UCSD-AML1 (cell line): Measurements from ENCODE around the gene LMX1A.

Source experiments
- DNase-seq: peaks from one replicate; lab custom pipeline; 2025; ENCODE audit not compliant: unreplicated experiment; lab: John Stamatoyannopoulos, UW

Gene LMX1A

DNA sequence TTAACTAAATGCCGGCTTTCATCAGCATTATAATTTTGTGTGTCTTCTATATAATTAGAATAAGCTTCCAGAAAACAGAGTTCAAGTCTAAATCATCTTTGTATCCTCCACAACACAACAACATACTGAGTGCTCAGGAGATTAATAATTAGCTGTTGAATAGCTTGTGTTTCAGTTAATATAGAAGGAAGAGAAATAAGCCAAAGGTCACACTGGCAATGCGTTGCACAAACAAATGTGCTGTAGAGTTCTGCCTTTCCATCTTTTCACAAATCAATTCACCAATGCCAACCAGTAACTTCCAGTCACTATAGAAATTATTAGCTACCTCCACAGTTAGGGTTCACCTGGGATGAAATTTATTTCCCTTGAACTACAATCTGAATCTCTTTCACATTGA, 132.0 kb downstream of the LMX1A start:
- DNase-seq, result no peak

DNA sequence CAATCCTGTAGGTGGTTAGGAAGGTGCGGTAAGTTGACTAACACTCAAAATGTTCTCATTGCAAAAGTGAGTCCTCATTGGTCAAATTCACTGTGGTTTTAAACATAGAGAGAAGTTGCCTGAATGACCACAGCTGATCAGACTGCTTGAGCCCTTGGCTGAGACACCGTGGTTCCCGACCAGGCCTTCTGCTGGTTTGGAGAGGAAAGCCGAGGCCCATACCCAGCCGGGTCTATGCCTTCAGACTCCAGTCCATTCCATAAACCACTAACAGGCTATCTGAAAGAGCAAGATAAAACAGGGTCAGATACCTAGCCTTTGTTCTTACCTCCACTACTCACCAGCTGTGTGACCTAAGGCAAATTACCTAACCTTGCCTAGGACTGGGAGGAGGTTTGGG, 133.9 kb downstream of the LMX1A start:
- no peak for DNase-seq

DNA sequence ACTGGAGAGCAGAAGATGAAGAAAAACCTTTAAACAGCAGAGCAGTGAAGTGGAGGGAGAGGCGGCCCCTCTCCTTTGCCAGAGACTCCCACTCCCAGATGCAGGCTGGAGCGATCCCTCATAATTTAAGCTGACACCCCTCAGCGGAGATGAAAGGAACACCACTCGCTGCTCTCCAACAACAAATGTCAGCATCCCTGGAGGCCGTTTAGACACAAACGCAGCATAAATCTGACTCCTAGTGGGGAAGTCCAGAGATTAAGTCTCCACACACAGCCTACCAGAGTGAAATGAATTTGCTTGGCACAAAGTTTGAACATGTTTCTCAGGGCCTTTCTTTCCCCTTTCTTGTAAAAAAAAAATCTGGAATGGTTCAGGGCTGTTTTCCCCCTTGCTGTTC, 137.8 kb downstream of the LMX1A start:
- DNase-seq, result no peak

DNA sequence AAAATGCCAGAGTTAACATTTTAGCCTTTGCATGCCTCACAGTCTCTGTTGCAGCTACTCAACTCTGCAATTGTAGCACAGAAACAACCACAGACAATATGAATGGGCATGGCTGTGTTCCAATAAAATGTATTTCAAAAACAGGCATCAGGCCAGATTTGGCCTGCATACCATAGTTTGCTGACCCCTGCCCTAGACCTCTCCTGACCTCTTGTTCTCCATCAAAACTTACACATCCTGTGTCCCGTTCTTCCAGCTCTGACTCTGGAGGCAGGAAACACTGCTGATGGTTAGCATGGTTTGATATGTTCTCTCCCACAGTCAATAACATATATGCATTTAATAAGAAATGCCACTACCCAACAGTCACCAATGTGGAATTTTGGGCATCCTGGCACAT, 138.6 kb downstream of the LMX1A start:
- no peak for DNase-seq

DNA sequence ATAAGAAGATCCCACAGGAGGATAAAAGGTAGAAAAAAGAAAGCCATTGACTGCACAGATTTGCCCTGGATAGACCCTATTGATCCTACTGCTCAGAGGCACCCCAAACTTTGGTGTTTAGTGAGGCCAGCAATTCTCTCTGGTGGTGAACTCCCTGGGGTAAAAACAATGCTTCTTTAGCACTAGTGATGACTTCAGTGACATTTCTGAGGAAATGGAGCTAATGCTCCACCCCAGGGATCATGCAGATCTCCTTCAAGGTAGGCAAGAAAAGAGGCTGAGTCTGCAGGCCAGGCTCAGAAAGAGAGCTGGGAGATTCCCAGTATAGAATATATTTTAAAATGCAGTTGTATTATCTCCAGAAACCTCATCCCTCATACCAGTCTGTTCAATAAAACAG, 140.3 kb downstream of the LMX1A start:
- no peak for DNase-seq

DNA sequence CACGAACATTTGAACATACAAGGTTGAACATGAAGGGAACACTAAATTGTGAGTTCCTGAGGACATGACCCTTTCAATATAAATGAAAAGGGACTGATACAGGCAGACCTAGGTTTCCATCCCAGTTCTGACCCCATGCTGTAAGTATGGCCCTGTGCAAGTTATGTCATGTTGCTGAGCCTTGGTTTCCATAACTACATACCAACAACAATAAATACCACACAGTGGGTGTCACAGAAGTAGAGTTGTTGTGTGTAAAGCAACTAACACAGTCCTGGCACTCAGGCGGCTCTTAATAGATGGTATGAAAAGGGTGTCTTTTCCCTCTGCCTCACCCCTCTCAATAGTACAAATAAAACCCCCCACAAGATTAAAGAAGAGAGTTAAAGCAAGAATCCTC, 140.8 kb downstream of the LMX1A start:
- DNase-seq, result no peak

DNA sequence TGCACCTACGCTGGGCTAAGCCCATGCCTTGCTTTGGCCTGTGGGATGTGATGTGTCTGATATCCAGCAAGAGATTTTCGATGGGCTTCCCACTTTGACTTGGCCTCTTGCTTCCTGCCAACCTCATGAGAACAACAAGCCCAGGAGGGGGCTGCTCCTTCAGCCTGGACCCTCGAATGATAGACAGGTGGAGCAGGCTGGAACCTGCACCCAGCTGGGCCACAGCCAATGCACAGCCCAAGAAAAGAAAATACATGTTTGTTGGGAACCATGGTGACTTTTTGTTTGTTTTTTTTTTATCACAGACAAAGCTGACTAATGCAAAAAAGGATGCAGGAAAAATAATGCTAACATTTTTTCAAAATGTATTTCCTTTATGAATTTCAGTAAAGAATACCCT, 144.3 kb downstream of the LMX1A start:
- DNase-seq, result no peak

DNA sequence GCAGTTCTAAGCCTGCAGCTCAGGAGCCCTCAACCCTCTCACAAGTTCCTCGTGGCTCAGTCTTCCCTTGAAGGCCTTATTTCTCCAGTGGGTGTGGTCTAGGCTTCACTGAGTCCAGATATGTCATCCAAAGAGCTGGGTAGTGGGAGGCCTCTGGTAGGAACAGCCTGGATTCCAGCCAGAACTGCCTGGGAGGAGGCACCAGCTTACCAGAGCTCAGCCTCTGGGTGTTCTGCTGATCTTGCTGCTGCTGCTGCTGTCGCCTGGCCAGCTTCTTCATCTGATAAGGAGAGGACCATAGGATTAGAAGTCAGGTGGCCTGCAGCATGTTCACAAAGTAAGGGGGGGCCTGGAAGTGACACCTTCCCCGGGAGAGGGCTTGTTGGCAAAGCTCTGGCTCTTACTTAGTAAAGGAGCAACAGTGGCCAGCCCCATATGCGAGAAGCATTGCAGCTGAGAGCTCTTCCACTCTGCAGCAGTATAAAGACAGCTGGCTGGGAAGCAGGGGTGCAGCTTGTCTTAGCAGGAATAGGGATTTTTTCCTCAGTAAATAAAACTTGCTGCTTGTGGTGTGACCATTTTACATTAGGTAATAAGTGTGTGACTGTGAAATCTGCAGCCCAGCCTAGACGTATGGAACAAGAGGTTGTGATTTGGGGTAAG, 148.5 kb downstream of the LMX1A start:
- DNase-seq, result no peak

DNA sequence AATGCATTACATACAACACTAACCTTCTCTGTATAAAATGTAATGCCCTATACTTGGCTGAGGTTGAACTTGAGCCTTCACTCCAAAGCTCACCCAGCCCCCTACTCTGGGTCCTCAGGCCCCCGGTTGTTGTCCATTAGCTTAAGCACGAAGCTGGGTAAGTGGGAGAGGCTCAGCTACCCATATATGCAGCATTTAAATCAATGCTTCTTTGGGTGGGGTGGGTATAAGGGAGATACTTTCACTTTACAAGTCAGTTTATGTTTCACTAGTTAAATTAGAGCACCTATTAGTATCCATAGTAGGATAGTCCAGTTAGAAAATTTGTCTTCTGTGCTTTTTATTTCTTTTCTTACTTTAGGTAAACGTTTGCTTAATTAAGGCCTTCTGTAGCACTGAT, 151.4 kb downstream of the LMX1A start:
- no peak for DNase-seq

DNA sequence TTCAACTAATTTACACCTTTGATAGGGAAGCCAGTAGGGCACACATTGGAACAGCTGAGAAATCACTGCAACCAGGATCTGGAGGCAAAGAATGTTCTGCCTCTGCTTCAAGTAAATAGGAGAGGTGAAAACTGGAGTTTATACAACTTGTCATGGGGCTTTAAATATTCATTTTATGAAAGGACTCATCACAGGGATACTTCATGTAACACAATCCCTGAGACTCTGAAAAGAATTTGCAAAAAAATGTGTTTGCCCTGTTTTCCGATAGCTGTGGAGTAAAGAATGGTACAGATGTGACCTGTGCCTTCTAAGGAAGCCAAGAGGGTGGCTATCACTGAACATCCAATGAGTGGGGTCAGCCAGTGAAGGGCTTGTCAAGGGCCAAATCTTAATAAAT, 152.0 kb downstream of the LMX1A start:
- DNase-seq, result no peak

DNA sequence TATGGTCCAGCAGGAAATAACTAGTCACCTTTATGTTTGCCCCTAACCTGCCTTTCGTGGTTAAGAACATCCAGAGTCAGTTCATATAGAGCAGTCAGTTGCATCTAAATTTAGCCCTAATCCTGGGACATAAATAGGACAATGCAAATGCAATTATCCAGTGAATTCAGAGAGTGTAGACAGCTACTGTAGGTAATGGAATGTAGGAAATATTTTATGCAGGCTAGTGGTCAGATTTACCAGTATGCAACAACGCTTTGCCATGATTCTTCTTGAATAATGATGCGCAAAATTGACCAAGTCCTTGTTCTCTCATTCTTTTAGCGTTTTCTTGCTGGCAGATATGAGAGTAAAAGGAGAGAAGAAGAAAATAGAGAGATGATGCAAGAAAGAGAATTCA, 165.4 kb downstream of the LMX1A start:
- no peak for DNase-seq

DNA sequence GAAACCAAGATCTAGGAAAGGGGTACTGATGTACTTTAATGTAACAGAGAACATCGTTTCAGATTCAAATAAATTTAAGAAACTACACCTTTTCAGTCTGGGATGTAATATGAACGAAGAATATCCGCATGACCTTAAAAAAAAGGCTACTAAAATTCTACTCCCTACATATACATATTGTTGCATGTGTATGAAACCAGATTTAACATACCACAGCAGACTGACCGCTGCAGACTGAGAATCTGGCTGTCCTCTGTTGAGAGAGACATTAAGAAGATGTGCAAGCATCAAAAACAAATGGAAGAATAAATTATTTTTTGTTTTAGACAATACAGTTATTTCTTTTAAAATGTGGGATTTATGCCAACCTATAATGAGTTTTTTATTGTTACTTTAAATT, 166.6 kb downstream of the LMX1A start:
- DNase-seq, result no peak

DNA sequence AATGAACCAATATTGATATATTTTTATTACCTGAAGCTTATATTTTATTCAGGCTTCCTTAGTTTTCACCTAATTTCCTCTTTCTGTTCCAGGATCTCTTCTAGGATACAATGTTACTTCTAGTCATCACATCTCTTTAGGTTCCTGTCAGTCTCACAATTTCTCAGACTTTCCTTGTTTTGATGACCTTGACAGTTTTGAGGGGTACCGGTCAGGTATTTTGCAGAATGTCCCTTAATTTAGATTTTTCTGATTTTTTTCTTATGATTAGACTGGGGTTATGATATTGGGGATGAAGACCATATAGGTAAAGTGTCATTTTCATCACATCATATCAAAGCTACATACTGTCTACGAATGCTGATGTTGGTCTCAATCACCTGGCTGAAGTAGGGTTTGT, 167.5 kb downstream of the LMX1A start:
- no peak for DNase-seq

DNA sequence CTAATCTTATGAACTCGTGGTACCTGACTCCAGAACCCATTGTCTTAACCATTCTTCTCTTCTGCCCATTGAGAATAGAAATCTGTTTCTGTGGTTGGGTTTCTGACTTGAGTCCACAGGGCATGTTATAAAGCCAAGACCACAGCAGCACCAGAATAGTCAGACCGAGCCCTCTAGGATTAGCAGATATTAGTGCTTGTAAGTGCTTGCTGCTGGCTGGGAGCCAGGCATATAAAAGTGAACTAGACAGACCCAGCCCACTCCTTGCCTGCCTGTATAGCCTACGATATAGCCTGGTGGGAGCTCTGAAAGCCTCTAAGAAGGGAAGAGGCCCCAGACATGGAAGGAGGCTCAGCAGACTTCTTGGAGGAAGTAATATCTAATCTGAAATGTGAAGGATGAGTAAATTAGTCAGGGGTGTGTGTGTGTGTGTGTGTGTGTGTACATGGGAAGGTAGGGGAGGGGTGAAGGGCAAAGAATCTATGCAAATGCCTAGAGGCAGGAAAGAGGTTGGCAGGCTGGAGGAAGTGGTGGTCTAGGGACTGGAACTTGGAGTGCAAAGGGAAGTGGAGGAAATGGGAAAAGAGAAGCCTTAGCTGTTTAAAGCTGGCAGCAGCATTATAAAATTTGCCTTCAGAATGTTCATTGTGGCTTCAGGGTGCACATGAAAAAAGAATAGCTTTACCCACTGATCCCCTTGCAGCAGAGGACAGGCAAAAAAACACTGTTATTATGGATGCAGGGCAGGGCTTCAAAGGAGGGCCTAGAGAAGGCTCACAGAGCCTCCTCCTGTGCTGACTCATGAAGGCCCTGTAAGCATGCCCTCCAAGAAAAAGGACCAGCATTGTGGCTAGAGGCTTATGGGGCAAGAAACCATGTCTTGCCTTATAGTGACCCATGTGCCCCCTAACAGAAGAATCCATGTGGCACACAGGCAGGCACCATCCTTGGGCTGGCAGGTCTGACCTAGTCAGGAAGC, 169.2 kb downstream of the LMX1A start:
- DNase-seq, result no peak

DNA sequence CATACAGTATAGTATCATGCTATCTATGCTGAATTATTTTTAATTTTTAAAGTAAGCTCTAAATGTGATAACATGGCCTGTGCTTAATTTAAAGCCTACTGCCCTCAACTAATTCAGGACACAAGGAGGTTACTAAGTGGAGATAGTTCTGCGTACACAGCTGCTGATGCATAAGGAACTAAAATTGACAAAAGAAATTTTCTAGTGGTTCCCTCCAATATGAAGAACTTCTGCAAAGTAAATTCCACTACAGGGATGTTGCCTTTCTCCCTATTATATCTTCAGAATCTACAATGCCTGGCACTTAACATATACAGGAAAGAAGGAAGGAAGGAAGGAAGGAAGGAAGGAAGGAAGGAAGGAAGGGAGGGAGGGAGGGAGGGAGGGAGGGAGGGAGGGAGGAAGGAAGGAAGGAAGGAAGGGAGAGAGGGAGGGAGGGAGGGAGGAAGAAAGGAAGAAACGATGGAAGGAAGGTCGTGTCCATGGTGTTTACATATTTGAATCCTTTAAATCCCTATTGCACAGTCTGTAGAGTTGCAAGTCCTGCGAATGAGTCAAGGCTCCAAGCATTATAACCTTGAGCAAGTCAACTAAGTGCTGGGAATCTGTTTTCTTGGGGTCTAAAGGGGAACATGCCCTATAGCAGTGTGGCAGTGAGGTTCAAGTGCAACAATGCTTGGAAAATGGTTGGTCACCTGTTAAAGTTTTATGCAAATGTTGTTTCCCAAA, 171.2 kb downstream of the LMX1A start:
- no peak for DNase-seq

DNA sequence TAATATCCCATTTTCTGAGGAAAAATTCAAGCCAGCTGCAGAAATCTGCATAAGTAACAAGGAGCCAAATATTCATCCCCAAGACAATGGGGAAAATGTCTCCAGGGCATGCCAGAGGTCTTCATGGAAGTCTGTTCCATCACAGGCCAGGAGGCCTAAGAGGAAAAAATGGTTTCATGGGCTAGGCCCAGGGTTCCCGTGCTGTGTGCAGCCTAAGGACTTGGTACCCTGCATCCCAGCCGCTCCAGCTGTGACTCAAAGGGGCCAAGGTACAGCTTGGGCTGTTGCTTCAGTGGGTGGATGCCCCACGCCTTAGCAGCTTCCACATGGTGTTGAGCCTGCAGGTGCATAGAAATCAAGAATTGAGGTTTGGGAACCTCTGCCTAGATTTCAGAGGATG, 173.5 kb downstream of the LMX1A start:
- DNase-seq, result no peak

DNA sequence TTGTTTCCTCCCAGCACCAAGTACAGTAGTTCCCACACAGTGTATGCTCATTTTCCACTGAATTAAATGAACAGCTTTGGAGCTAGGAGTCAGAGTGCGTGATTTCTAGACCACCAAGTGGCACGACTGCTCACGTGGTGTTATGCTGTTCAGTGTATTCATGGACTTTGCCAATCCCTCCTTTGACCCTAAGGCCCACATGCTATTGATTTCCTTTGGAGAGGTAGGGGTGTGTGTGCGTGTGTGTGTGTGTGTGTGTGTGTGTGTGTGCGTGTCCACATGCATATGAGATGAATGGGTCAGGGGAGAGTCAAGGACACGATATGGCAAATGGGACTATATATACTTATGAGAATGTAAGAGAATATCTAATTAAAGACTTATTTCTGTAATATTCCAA, 177.2 kb downstream of the LMX1A start:
- DNase-seq, result no peak

DNA sequence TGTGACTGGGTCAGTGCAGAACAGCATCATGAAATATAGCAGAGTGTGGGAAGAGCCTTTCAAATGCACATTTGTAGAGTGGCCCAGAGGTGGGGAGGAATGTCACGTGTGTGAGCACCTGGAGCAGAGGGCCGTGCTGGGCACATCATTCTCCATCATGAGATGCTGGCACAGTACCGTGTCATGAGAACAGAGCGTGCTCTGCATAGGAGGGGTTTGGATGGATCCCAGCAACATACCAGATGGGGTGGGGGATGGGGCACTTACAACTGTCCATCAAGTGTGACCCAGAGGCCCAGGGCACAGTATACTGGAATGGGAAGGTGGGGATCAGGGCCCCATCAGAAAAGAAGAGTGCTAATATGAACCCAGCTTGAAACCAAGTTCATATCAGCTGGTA, 182.0 kb downstream of the LMX1A start:
- no peak for DNase-seq

DNA sequence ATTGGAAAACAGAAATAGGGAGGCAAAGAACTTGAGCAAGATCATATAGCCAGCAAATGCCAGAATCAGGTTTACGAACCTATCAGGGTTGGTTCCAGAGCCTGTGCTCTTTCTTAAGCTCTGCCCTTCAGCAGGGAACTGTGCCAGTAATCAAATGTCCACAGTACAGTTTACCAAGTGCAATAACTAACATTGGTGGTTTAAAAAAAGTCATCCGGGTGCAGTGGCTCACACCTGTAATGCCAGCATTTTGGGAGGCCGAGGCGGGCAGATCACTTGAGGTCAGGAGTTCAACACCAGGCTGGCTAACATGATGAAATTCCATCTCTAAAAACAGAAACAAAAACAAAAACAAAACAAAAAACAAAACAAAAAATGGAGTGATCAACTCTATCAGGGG, 182.7 kb downstream of the LMX1A start:
- no peak for DNase-seq

DNA sequence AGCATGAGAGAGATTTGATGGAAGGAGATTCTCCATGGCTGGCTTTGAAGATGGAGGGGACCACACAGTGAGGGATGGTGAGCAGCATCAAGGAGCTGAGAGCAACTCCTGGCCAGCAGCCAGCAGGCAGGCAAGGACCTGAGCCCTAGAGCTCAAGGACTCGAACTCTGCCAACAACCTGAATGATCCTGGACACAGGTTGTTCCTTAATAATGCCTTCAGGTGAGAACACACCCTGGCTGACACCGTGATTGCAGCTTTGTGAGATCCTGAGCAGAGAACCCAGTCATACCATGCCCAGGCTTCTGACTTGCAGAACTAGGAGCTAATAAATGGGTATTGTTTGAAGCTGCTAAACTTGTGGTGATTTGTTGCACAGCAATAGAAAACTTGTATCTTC, 183.1 kb downstream of the LMX1A start:
- DNase-seq, result no peak

DNA sequence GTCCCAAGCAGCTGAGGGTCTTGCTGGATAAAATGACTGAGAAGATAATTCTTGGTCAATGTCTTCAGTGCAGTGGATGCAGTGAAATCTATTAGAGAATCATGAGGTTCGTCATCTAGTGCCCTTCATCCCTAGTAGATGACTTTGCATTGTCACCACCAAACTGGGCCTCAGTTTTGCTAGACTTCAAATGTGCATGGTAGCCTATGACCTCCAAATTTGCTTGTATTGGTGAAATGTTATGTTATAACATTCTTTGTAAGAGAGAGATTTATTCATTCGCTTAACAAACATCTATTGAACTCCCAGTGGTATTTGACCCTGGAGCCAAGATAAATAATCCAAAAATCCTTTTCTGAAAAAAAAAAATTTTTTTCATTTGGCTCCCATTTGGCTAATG, 183.8 kb downstream of the LMX1A start:
- DNase-seq, result no peak

DNA sequence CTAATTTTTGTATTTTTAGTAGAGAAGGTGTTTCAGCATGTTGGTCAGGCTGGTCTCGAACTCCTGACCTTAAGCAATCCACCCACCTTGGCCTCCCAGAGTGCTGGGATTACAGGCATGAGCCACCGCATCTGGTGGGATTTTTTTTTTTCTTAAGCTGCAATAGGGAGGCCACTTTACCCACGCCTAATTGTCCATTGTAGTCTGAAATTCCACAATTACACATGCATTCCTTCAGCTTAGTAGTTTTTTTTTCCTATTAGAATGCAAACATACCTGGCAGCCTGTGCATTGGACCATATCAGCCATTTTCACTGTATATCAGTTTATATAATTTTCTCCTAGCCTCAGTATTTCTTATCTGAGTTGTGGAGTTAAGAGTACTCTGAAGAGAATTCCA, 186.8 kb downstream of the LMX1A start:
- no peak for DNase-seq
